ENCODE results near the gene RIPPLY2.

- TF ChIP-seq CTCF (IDR thresholded peaks at IDR 0.05; ENCODE audit: low read depth, low read length) (no peak), MYC (IDR thresholded peaks at IDR 0.05; ENCODE audit: low read depth, low read length) (no peak), MAX (IDR thresholded peaks at IDR 0.05; ENCODE audit: low read depth, low read length) (no peak)
Measured at GRCh38 chr6:83824831-83825230, 28.3 kb upstream of the RIPPLY2 start.

Data from NB4 (cell line).